DND-41 (cell line): ENCODE data around the gene SLC26A2.

Experiments used
- ATAC-seq: fragments of 200-7000 bp; cut with Tn5 transposase; 3 replicates; pipeline ENCODE4 v1.9.1; 2021; ENCODE audit warnings: low read depth; ENCODE audit not compliant: insufficient read depth
- DNase-seq: peaks from one replicate; pipeline ENCODE4 v3.0.0-alpha.2; 2020
- H2AFZ ChIP-seq: 2 replicates; pipeline ENCODE4 v1.6.0; 2012; ENCODE audit warnings: low read depth, low read length
- H3K27ac ChIP-seq: 2 replicates; pipeline ENCODE4 v1.5.1; 2012; ENCODE audit warnings: low read length, inconsistent platforms
- H3K27me3 ChIP-seq: fragments of 200-600 bp; sonication (generic); 2 replicates; pipeline ENCODE4 v1.6.0; 2012; ENCODE audit warnings: low read length, mild to moderate bottlenecking, inconsistent platforms; ENCODE audit not compliant: insufficient read depth, poor library complexity
- H3K36me3 ChIP-seq: 2 replicates; pipeline ENCODE4 v1.5.1; 2012; ENCODE audit warnings: low read length, inconsistent platforms; ENCODE audit not compliant: insufficient read depth
- H3K4me1 ChIP-seq: 2 replicates; pipeline ENCODE4 v1.5.1; 2012; ENCODE audit warnings: mild to moderate bottlenecking, low read length; ENCODE audit not compliant: insufficient read depth
- H3K4me2 ChIP-seq: 2 replicates; pipeline ENCODE4 v1.6.0; 2012; ENCODE audit warnings: mild to moderate bottlenecking, moderate library complexity, low read length, inconsistent platforms; ENCODE audit not compliant: insufficient read depth
- H3K4me3 ChIP-seq, 2 experiments: fragments of 200-600 bp in 1 of 2; shearing (Covaris generic) in 1 of 2; 2 replicates each; pipeline ENCODE4 v1.5.1; 2012 to 2016; ENCODE audit warnings: inconsistent platforms in 2 of 2, low read length in 2 of 2, mild to moderate bottlenecking in 2 of 2, low read depth in 1 of 2, moderate library complexity in 1 of 2
- H3K79me2 ChIP-seq: 2 replicates; pipeline ENCODE4 v1.6.0; 2012; ENCODE audit warnings: low read length, inconsistent platforms; ENCODE audit not compliant: insufficient read depth
- H3K9ac ChIP-seq: 2 replicates; pipeline ENCODE4 v1.6.0; 2012; ENCODE audit warnings: low read depth, mild to moderate bottlenecking, inconsistent platforms, low read length, moderate library complexity
- H3K9me3 ChIP-seq: 2 replicates; pipeline ENCODE4 v1.5.1; 2012; ENCODE audit warnings: low read length, moderate library complexity, mild to moderate bottlenecking, inconsistent platforms; ENCODE audit not compliant: insufficient read depth, severe bottlenecking
- H4K20me1 ChIP-seq: 2 replicates; pipeline ENCODE4 v1.6.0; 2012; ENCODE audit warnings: low read length; ENCODE audit not compliant: insufficient read depth
- CTCF ChIP-seq: IDR thresholded peaks from 2 replicates; pipeline ENCODE4 v1.5.1; 2012; ENCODE audit warnings: borderline replicate concordance, low read length, moderate library complexity, mild to moderate bottlenecking; ENCODE audit not compliant: poor library complexity, severe bottlenecking; ENCODE audit errors: extremely low read depth
- EZH2 ChIP-seq: IDR thresholded peaks from 3 replicates; pipeline ENCODE4 v1.6.1; 2012; ENCODE audit warnings: borderline replicate concordance, low read depth, mild to moderate bottlenecking, moderate library complexity, low read length, inconsistent platforms; ENCODE audit not compliant: severe bottlenecking

The SLC26A2 gene

GRCh38 chr5:149944666-149945065, 15.9 kb upstream of the SLC26A2 start, which contains the start of gene PDE6A:
Gene PDE6A, minus strand, starts transcription at chr5:149944793. Its CDS starts 120 bp downstream, at chr5:149944673.
- Histone ChIP-seq H3K4me1 (no peaks in the 10 kb centered on the region), H4K20me1 (no peaks in the 10 kb centered on the region), H3K36me3 (no peaks in the 10 kb centered on the region), H3K9ac (no peak within 1 kb of the TSS), H3K4me3 (no peak within 1 kb of the TSS), H2AFZ (no peak within 1 kb of the TSS), H3K9me3 (no peaks in the 10 kb centered on the region), H3K27ac (no peak within 1 kb of the TSS), H3K79me2 (no peaks in the 10 kb centered on the region), H3K4me2 (no peak within 1 kb of the TSS), H3K27me3 (peaks cover 10% of the 10 kb centered on the region)
- TF ChIP-seq EZH2 (no peak), CTCF (no peak)
- DNase-seq = no peak
- ATAC-seq = no peak

DNA sequence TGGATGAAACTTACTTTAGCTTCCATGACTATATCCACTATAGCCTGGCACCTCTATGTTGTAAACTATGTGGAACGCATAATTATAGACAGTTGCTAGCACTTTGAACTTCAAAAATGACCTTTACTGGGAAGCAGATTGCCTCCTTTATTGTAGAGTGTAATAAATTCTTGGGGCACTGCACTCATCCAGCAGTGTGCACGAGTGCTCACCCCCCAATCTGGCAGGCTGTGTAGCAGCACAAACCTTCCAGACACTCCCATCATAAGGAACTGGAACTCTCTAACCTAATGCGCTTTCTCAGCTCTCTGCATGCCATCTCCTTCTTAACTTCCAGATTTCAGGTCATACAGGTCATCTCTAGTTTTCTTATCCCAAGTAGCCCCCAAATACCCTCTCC, 14.4 kb upstream of the SLC26A2 start:
- DNase-seq (no peak), ATAC-seq (no peak)
- H3K4me3 ChIP-seq = no peak overlapping the region
- H2AFZ ChIP-seq = no peak overlapping the region
- no peaks in the 10 kb centered on the region for H3K79me2 ChIP-seq
- peaks cover 11% of the 10 kb centered on the region for H3K27me3 ChIP-seq
- H4K20me1 ChIP-seq = no peaks in the 10 kb centered on the region
- no peaks in the 10 kb centered on the region for H3K36me3 ChIP-seq
- H3K27ac ChIP-seq = no peak overlapping the region
- TF ChIP-seq CTCF (no peak), EZH2 (no peak)
- no peak overlapping the region for H3K4me2 ChIP-seq
- no peaks in the 10 kb centered on the region for H3K9me3 ChIP-seq
- H3K4me1 ChIP-seq = no peaks in the 10 kb centered on the region
- H3K9ac ChIP-seq = no peak overlapping the region

DNA sequence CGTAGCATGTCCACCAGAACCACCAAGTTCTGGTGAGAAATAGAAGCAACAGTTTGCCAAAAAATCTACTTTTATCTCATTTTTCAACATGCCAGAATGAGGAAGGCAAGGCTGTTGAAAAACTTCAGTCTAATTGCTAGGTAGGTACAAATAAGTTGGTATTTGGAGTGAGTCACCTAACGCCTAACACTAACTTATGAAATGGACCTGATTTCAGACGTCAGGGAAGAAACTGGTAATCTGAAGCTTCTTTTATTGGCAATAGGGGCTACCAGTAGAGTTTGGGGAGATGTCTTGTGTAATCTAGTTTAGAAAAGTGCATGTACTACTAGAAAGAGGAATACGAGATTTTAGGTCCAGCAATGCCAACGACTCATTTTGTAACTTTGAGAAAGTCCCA, 11.6 kb upstream of the SLC26A2 start:
- H3K4me1 ChIP-seq = no peaks in the 10 kb centered on the region
- ATAC-seq (no peak), DNase-seq (no peak)
- no peak overlapping the region for H3K27ac ChIP-seq
- no peaks in the 10 kb centered on the region for H3K9me3 ChIP-seq
- H3K4me2 ChIP-seq = no peak overlapping the region
- H3K4me3 ChIP-seq = no peak overlapping the region
- no peaks in the 10 kb centered on the region for H3K79me2 ChIP-seq
- H3K36me3 ChIP-seq = no peaks in the 10 kb centered on the region
- TF ChIP-seq CTCF (no peak), EZH2 (no peak)
- H3K27me3 ChIP-seq = peaks cover 12% of the 10 kb centered on the region
- no peak overlapping the region for H3K9ac ChIP-seq
- H2AFZ ChIP-seq = no peak overlapping the region
- no peaks in the 10 kb centered on the region for H4K20me1 ChIP-seq

DNA sequence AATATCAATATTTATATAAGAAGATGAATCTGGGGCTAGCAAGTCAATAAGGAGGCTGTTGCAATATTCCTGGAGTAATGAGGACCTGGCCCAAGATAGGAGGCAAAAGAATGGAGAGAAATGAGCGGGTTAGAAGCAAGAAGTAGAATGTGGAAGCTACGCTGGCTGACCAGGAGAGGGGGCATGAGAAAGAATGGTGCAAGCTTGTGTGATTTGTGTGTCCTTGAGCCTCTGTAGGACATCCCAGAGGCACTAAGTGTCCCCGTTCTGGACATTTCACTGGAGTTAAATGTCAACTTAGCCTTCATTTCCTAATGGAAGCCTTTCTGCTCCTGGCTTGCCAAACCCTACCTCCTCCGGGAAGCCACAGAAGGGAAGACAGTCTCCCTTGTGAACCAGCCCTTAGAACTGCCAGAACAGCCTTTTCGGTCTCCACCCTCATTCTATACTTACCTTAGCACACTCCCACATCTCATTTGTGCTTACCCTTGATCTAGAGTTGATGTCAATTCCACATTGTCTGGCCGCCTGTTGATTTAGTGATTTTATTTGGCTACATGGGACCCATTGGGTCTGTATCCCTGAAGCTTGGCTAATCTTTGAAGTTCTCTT, 9.3 kb upstream of the SLC26A2 start:
- Histone ChIP-seq H2AFZ (0 out of 2 replicates have a peak overlapping the region, but pooled peaks have one; percentile 26), H3K4me2 (no peak overlapping the region)

More for the DNA sequence above, 9.3 kb upstream of the SLC26A2 start:
- no peak for ATAC-seq
- Histone ChIP-seq H4K20me1 (no peaks in the 10 kb centered on the region), H3K4me3 (no peak overlapping the region), H3K79me2 (no peaks in the 10 kb centered on the region), H3K4me1 (no peaks in the 10 kb centered on the region), H3K36me3 (no peaks in the 10 kb centered on the region), H3K27ac (no peak overlapping the region), H3K9me3 (no peaks in the 10 kb centered on the region), H3K27me3 (peaks cover 6% of the 10 kb centered on the region), H3K9ac (no peak overlapping the region)
- no peak for DNase-seq
- TF ChIP-seq EZH2 (no peak), CTCF (no peak)
